Measurements from ENCODE around the gene ARFGAP3.

DNA sequence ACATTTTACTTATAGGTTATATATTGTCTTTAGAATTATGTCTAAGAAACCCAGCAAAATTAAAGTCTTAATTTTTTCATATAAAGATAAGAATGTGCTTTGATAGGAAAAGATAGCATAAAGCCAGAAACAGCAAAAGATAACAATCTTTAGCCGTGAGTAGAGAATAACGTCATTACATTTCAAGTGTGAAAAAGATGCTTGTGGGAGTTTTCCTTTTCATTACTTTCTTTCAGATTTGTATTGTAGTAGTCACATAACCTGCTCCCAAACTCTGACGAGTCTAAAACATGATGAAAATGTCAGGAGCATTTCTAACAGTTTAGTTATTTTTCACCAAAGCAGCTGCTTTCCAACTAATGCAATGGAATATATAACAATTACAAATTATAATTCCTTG is 31.3 kb downstream of the ARFGAP3 start:
- TF ChIP-seq, protein P1, sequence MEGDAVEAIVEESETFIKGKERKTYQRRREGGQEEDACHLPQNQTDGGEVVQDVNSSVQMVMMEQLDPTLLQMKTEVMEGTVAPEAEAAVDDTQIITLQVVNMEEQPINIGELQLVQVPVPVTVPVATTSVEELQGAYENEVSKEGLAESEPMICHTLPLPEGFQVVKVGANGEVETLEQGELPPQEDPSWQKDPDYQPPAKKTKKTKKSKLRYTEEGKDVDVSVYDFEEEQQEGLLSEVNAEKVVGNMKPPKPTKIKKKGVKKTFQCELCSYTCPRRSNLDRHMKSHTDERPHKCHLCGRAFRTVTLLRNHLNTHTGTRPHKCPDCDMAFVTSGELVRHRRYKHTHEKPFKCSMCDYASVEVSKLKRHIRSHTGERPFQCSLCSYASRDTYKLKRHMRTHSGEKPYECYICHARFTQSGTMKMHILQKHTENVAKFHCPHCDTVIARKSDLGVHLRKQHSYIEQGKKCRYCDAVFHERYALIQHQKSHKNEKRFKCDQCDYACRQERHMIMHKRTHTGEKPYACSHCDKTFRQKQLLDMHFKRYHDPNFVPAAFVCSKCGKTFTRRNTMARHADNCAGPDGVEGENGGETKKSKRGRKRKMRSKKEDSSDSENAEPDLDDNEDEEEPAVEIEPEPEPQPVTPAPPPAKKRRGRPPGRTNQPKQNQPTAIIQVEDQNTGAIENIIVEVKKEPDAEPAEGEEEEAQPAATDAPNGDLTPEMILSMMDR (IDR thresholded peaks at IDR 0.05; ENCODE audit: low read length), result no peak
- TF ChIP-seq EZH2phosphoT487 (IDR thresholded peaks at IDR 0.05; ENCODE audit: low read length), result no peak
- TF ChIP-seq EZH2 (optimal IDR thresholded peaks at IDR 0.05; ENCODE audit: low read depth, low read length), result no peak

All from MM.1S (cell line).